GM12878 (cell line): ENCODE measurements around the gene ANP32E.

Source experiments
- CTCF ChIP-seq, 3 experiments: IDR thresholded peaks in 2 of 3; conservative IDR thresholded peaks in 1 of 3; 2 replicates each; pipeline ENCODE4 v1.5.1; 2011; ENCODE audit warnings: low read depth in 3 of 3, low read length in 3 of 3, mild to moderate bottlenecking in 3 of 3, control low read depth in 2 of 3, moderate library complexity in 2 of 3, inconsistent platforms in 1 of 3, mixed read lengths in 1 of 3; ENCODE audit not compliant: control insufficient read depth in 2 of 3, insufficient read depth in 1 of 3; ENCODE audit errors: extremely low read depth in 1 of 3
- HSF1 ChIP-seq: fragments of 150-350 bp; IDR thresholded peaks from 2 replicates; pipeline ENCODE4 v1.6.1; 2014; ENCODE audit warnings: mild to moderate bottlenecking, low read depth, low read length
- MTA2 ChIP-seq: fragments of 450-650 bp; IDR thresholded peaks from 2 replicates; pipeline ENCODE4 v1.6.1; 2016; ENCODE audit warnings: low read depth, mild to moderate bottlenecking, moderate library complexity
- NRF1 ChIP-seq: conservative IDR thresholded peaks from 2 replicates; pipeline ENCODE4 v1.6.1; 2011; ENCODE audit warnings: mild to moderate bottlenecking, low read depth, low read length, improper control_type of control experiment
- POLR2AphosphoS5 ChIP-seq: IDR thresholded peaks from 2 replicates; pipeline ENCODE4 v1.6.1; 2011; ENCODE audit warnings: mild to moderate bottlenecking, low read length, inconsistent platforms
- RAD21 ChIP-seq: IDR thresholded peaks from 2 replicates; pipeline ENCODE4 v1.6.1; 2011; ENCODE audit warnings: mild to moderate bottlenecking, low read depth, low read length, moderate library complexity; ENCODE audit not compliant: insufficient read depth
- RB1 ChIP-seq: fragments of 450-650 bp; formaldehyde crosslinking; IDR thresholded peaks from 2 replicates; pipeline ENCODE4 v1.6.1; 2017; ENCODE audit warnings: mild to moderate bottlenecking, borderline replicate concordance
- USF2 ChIP-seq: IDR thresholded peaks from 2 replicates; pipeline ENCODE4 v1.6.1; 2011; ENCODE audit warnings: low read depth, low read length, improper control_type of control experiment, borderline replicate concordance
- ZBTB40 ChIP-seq: fragments of 450-650 bp; IDR thresholded peaks from 2 replicates; pipeline ENCODE4 v1.6.1; 2016; ENCODE audit warnings: mild to moderate bottlenecking, moderate library complexity, borderline replicate concordance

- TF ChIP-seq ZBTB40 (no peak), CTCF (IDR thresholded peaks at IDR 0.05 in 2 of 3, conservative IDR thresholded peaks at IDR 0.05 in 1 of 3; ENCODE audit: control insufficient read depth in 2 of 3, extremely low read depth in 1 of 3, insufficient read depth in 1 of 3, low read depth in 3 of 3, low read length in 3 of 3) (no peak), POLR2AphosphoS5 (no peak), MTA2 (no peak), RB1 (no peak), NRF1 (no peak), USF2 (no peak), HSF1 (no peak), RAD21 (no peak)
Measured at GRCh38 chr1:150256554-150257341, 20.8 kb upstream of the ANP32E start.
